ENCODE results near the gene LRP1. TPM values are rescaled to one million over a fixed set of nuclear protein-coding genes. Genes with fewer than 3 reads are reported as not detected.

LRP1 gene
- total RNA-seq, 2 experiments from 2014 or later, result 1.1 to 4.4 TPM

DNA sequence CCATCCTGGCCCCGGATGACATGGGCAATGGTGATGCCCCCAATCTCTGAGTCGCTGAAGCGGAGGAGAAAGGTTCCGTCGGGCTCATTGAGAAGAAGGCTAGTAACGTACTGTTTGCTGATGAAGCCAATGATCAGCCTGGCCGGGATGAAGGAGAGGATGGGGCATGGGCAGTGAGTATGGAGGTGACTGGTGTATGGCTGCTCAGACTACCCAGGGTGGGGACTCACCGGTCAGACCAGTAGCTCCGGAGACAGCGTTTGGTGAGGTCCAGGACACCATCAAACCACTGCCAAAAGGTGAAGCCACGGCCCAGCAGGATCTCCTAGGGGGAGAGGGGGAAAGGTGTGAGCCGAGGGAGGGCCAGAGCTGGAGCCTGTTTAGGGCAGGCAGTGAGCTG lies 28.5 kb upstream of the LRP1 start:
- intact Hi-C loops (cut with micrococcal nuclease; ENCODE audit: unreplicated experiment), result no loop called here
- H3K27ac ChIP-seq (ENCODE audit: low read depth, low read length, poor library complexity, severe bottlenecking), result no peak overlapping the region
- H2AFZ ChIP-seq (ENCODE audit: low read length), result no peak overlapping the region
- ChIA-PET POLR2A (no interaction called here), CTCF (ENCODE audit: unreplicated experiment) (no interaction called here)
- BruUV-seq (replicated peaks), result no TSS peak
- no peaks in the 10 kb centered on the region for H3K9me3 ChIP-seq (ENCODE audit: low read length)
- H3K79me2 ChIP-seq (ENCODE audit: insufficient read depth, low read depth, low read length), result no peaks in the 10 kb centered on the region
- no peak for DNase-seq (ENCODE audit: low spot score)
- no peaks in the 10 kb centered on the region for H4K20me1 ChIP-seq (ENCODE audit: insufficient read depth, low read length)
- peaks cover 82% of the 10 kb centered on the region for H3K36me3 ChIP-seq (ENCODE audit: insufficient read depth, low read length)
- H3K4me1 ChIP-seq (ENCODE audit: insufficient read depth, low read length, poor library complexity, severe bottlenecking), result peaks cover under 1% of the 10 kb centered on the region
- H3K4me2 ChIP-seq (ENCODE audit: low read length), result no peak overlapping the region
- no peaks in the 10 kb centered on the region for H3K9me2 ChIP-seq (ENCODE audit: insufficient read depth, low read length)
- H3K4me3 ChIP-seq (ENCODE audit: low read depth, low read length, poor library complexity, severe bottlenecking), result no peak overlapping the region
- no peak for TF ChIP-seq EZH2phosphoT487 (IDR thresholded peaks at IDR 0.05; ENCODE audit: borderline replicate concordance, low read depth, low read length)
- TF ChIP-seq CTCF (conservative IDR thresholded peaks at IDR 0.05; ENCODE audit: low read length), result no peak

DNA sequence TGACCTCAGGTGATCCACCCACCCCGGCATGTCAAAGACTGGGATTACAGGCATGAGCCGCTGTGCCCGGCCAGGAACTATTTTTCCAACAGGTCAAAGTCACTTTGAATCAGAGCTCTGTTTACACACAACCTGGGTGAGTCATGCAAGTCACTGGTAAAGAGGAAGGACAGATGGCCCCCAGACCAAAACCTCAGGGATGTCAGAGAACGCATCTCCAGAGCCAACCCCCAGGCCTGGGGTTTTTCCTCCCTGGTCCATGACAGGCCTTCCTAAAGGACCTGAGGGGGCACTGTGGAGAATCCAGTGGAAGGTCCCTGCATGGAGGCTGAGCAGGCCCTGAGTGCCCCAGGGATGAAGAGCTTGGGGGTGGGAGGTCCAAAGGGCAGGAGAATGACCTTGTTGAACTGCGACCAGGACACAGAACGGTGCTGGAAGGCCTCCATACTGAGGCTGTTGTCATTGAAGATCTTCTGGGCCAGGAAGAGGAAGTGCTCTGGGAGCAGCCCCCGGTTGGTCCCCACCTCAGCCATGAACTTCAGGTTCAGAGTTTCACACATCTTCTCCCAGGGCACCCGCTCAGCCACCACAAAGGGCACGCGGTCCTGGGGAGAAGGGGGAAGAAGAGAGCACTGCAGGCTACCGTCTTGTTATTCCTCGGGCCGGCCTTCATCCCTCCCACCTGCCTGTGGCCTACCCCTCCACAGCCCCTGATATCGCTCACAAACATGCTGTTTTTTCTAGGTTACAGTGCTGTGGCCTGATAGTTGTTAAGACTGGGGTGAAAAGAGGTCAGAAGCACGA lies 26.2 kb upstream of the LRP1 start:
- ChIA-PET POLR2A (interaction anchor here (0.6 to 0.8 kb wide), 3 partner anchors 28 to 160 kb away, joined by 3 to 7 read pairs (median 5); no protein-coding TSS in a partner anchor), CTCF (ENCODE audit: unreplicated experiment) (interaction anchor here (0.5 kb wide), 1 partner anchor 1329 kb away, joined by 3 read pairs; no protein-coding TSS in a partner anchor)
- H3K36me3 ChIP-seq (ENCODE audit: insufficient read depth, low read length), result peaks cover 82% of the 10 kb centered on the region
- H3K4me3 ChIP-seq (ENCODE audit: low read depth, low read length, poor library complexity, severe bottlenecking), result no peak overlapping the region
- H4K20me1 ChIP-seq (ENCODE audit: insufficient read depth, low read length), result no peaks in the 10 kb centered on the region
- no peaks in the 10 kb centered on the region for H3K4me1 ChIP-seq (ENCODE audit: insufficient read depth, low read length, poor library complexity, severe bottlenecking)
- TF ChIP-seq CTCF (conservative IDR thresholded peaks at IDR 0.05; ENCODE audit: low read length) (no peak), EZH2phosphoT487 (IDR thresholded peaks at IDR 0.05; ENCODE audit: borderline replicate concordance, low read depth, low read length) (no peak)
- intact Hi-C loops (cut with micrococcal nuclease; ENCODE audit: unreplicated experiment), result no loop called here
- no peak for DNase-seq (ENCODE audit: low spot score)
- H3K9me3 ChIP-seq (ENCODE audit: low read length), result no peaks in the 10 kb centered on the region
- no peak overlapping the region for H3K27ac ChIP-seq (ENCODE audit: low read depth, low read length, poor library complexity, severe bottlenecking)
- no peaks in the 10 kb centered on the region for H3K9me2 ChIP-seq (ENCODE audit: insufficient read depth, low read length)
- H2AFZ ChIP-seq (ENCODE audit: low read length), result no peak overlapping the region
- no TSS peak for BruUV-seq (replicated peaks)
- H3K4me2 ChIP-seq (ENCODE audit: low read length), result no peak overlapping the region
- H3K79me2 ChIP-seq (ENCODE audit: insufficient read depth, low read depth, low read length), result no peaks in the 10 kb centered on the region

GRCh38 chr12:57103856-57104255 lies 24.4 kb upstream of the LRP1 start:
- intact Hi-C loops (cut with micrococcal nuclease; ENCODE audit: unreplicated experiment), result no loop called here
- no peak overlapping the region for H3K4me3 ChIP-seq (ENCODE audit: low read depth, low read length, poor library complexity, severe bottlenecking)
- H3K4me1 ChIP-seq (ENCODE audit: insufficient read depth, low read length, poor library complexity, severe bottlenecking), result peaks cover 12% of the 10 kb centered on the region
- no peak for DNase-seq (ENCODE audit: low spot score)
- ChIA-PET CTCF (ENCODE audit: unreplicated experiment) (interaction anchor here (0.5 to 1.1 kb wide), 3 partner anchors 8 to 898 kb away, joined by 3 to 6 read pairs (median 3); partner anchors contain the start of gene STAT6), POLR2A (interaction anchor here (1.1 to 1.2 kb wide), 3 partner anchors 11 to 126 kb away, joined by 3 read pairs; partner anchors contain the start of gene SHMT2)
- no peaks in the 10 kb centered on the region for H3K9me3 ChIP-seq (ENCODE audit: low read length)
- no peak for TF ChIP-seq EZH2phosphoT487 (IDR thresholded peaks at IDR 0.05; ENCODE audit: borderline replicate concordance, low read depth, low read length)
- TF ChIP-seq CTCF (conservative IDR thresholded peaks at IDR 0.05; ENCODE audit: low read length), result no peak
- no peak overlapping the region for H3K4me2 ChIP-seq (ENCODE audit: low read length)
- H2AFZ ChIP-seq (ENCODE audit: low read length), result no peak overlapping the region
- peaks cover 8% of the 10 kb centered on the region; the same call in 1 of the 2 replicates for H3K79me2 ChIP-seq (ENCODE audit: insufficient read depth, low read depth, low read length)
- peaks cover 81% of the 10 kb centered on the region for H3K36me3 ChIP-seq (ENCODE audit: insufficient read depth, low read length)
- H3K27ac ChIP-seq (ENCODE audit: low read depth, low read length, poor library complexity, severe bottlenecking), result no peak overlapping the region
- no peaks in the 10 kb centered on the region for H3K9me2 ChIP-seq (ENCODE audit: insufficient read depth, low read length)
- H4K20me1 ChIP-seq (ENCODE audit: insufficient read depth, low read length), result no peaks in the 10 kb centered on the region
- TSS peak; percentile 26 for BruUV-seq (replicated peaks)
